Endothelial cell of umbilical vein (primary cell): ENCODE data around the gene GTF2IRD1. TPM values are rescaled to one million over a fixed set of nuclear protein-coding genes. Genes with fewer than 3 reads are reported as not detected.
A peak's percentile ranks its signal among the peaks of the same experiment; 100 is the strongest.

Experiments
- BruUV-seq: library from RNA; stranded (reverse); fragments of 400-500 nt; replicated peaks from 2 replicates; lab custom pipeline; 2021; lab: Mats Ljungman, UMichigan
- CTCF ChIA-PET: fragments of 300-600, 350-600 bp; sonication (Branson Sonifier 250); formaldehyde crosslinking; loops from one replicate; lab custom pipeline; 2021; ENCODE audit warnings: antibody characterized with exemption, inconsistent platforms; lab: Charles Lee
- POLR2A ChIA-PET: fragments of 300-600, 350-600 bp; sonication (Branson Sonifier 250); formaldehyde crosslinking; loops from one replicate; lab custom pipeline; 2021; ENCODE audit warnings: antibody characterized with exemption, inconsistent platforms; lab: Charles Lee
- DNase-seq: peaks from one replicate; pipeline ENCODE4 v3.0.0-alpha.2; 2011; ENCODE audit warnings: low read depth, low spot score
- FAIRE-seq: peaks from 2 replicates; lab custom pipeline; 2011; peaks lifted over from hg19 to GRCh38; lab: Jason Lieb, UNC
- H2AFZ ChIP-seq: 2 replicates; pipeline ENCODE4 v1.6.0; 2012; ENCODE audit warnings: low read depth, low read length, control low read depth, inconsistent platforms
- H3K27ac ChIP-seq: 2 replicates; pipeline ENCODE4 v1.5.1; 2011; ENCODE audit warnings: low read depth, mild to moderate bottlenecking, control low read depth, low read length, moderate library complexity; ENCODE audit not compliant: insufficient read depth
- H3K27me3 ChIP-seq, 2 experiments: 2 replicates each; pipeline versions ENCODE4 v1.6.0 to v1.6.1; 2011; ENCODE audit warnings: low read length in 2 of 2, mixed read lengths in 1 of 2; ENCODE audit not compliant: control insufficient read depth in 2 of 2, insufficient read depth in 2 of 2
- H3K36me3 ChIP-seq, 2 experiments: 2 replicates in 1 of 2; 3 replicates in 1 of 2; pipeline ENCODE4 v1.5.1; 2011; ENCODE audit warnings: low read length in 2 of 2, mild to moderate bottlenecking in 1 of 2, moderate library complexity in 1 of 2; ENCODE audit not compliant: control insufficient read depth in 2 of 2, insufficient read depth in 2 of 2; ENCODE audit errors: extremely low read depth in 1 of 2
- H3K4me1 ChIP-seq: 3 replicates; pipeline ENCODE4 v1.5.1; 2011; ENCODE audit warnings: mild to moderate bottlenecking, low read length; ENCODE audit not compliant: control insufficient read depth, insufficient read depth; ENCODE audit errors: extremely low read depth
- H3K4me2 ChIP-seq: 2 replicates; pipeline ENCODE4 v1.6.1; 2011; ENCODE audit warnings: low read length, control low read depth, mixed read lengths; ENCODE audit not compliant: insufficient read depth
- H3K4me3 ChIP-seq, 3 experiments: fragments of 200-600 bp in 1 of 3; sonication (generic), shearing (Covaris generic) in 1 of 3; replicated peaks in 1 of 3; 2 replicates each; pipeline ENCODE4 v1.5.1; 2011 to 2016; ENCODE audit warnings: control low read depth in 3 of 3, low read length in 3 of 3, mild to moderate bottlenecking in 2 of 3, inconsistent platforms in 1 of 3, low read depth in 1 of 3, moderate library complexity in 1 of 3; ENCODE audit not compliant: insufficient read depth in 1 of 3
- H3K79me2 ChIP-seq: 2 replicates; pipeline ENCODE4 v1.6.0; 2012; ENCODE audit warnings: low read length, inconsistent platforms; ENCODE audit not compliant: control insufficient read depth, insufficient read depth
- H3K9ac ChIP-seq: replicated peaks from 2 replicates; pipeline ENCODE3; 2011; ENCODE audit warnings: low read length, control low read depth; ENCODE audit not compliant: insufficient read depth; ENCODE audit errors: extremely low read depth
- H3K9me1 ChIP-seq: replicated peaks from 3 replicates; pipeline ENCODE4 v1.6.0; 2011; ENCODE audit warnings: mild to moderate bottlenecking, low read length; ENCODE audit not compliant: control insufficient read depth, insufficient read depth; ENCODE audit errors: extremely low read depth
- H3K9me3 ChIP-seq: replicated peaks from 2 replicates; pipeline ENCODE4 v1.5.1; 2012; ENCODE audit warnings: low read length, inconsistent platforms; ENCODE audit not compliant: control insufficient read depth, insufficient read depth
- H4K20me1 ChIP-seq: replicated peaks from 2 replicates; pipeline ENCODE3; 2011; ENCODE audit warnings: mild to moderate bottlenecking, low read length; ENCODE audit not compliant: control insufficient read depth, insufficient read depth; ENCODE audit errors: extremely low read depth
- CTCF ChIP-seq, 2 donors: IDR thresholded peaks; 1 replicate in 1 of 2; 2 replicates in 1 of 2; pipeline ENCODE4 v1.5.1; 2011; ENCODE audit warnings: low read length in 2 of 2, mild to moderate bottlenecking in 2 of 2, moderate library complexity in 2 of 2, control low read depth in 1 of 2, inconsistent platforms in 1 of 2, low read depth in 1 of 2; ENCODE audit not compliant: insufficient read depth in 1 of 2; ENCODE audit errors: extremely low read depth in 1 of 2
- JUN ChIP-seq: IDR thresholded peaks from 2 replicates; pipeline ENCODE4 v1.6.1; 2011; ENCODE audit warnings: borderline replicate concordance, low read depth; ENCODE audit not compliant: insufficient read length, insufficient read depth
- MYC ChIP-seq: IDR thresholded peaks from one replicate; pipeline ENCODE4 v1.6.1; 2011; ENCODE audit warnings: mild to moderate bottlenecking, low read depth, low read length
- POLR2A ChIP-seq: IDR thresholded peaks from 2 replicates; pipeline ENCODE4 v1.6.1; 2012; ENCODE audit warnings: low read depth, mild to moderate bottlenecking, control low read depth, low read length
- dilution Hi-C: fragments of 300-500 bp; cut with MboI; formaldehyde crosslinking; loops from one replicate; pipeline ENCODE4 v1.15.0; 2019; ENCODE audit warnings: low sequenced_read_pairs; ENCODE audit not compliant: extremely low pct_ligation_motif_present
- intact Hi-C: fragments of 100-400 bp; cut with micrococcal nuclease; formaldehyde crosslinking; loops from one replicate; pipeline ENCODE4 v1.10.0; 2022
- polyA plus RNA-seq, 4 experiments: library from polyadenylated mRNA; depleted of rRNA in 3 of 4; stranded (reverse) in 3 of 4; unstranded in 1 of 4; fragments of >200 nt; gene quantifications; 2 replicates each; pipeline versions ENCODE4 v1.2.1 to v1.2.3, GENCODE V29; 2011 to 2012; ENCODE audit warnings: missing spikeins in 1 of 4
- total RNA-seq: library from RNA; stranded (reverse); gene quantifications from 2 replicates; pipeline ENCODE4 v1.2.3, GENCODE V29; 2021
- TF ChIP-seq, protein P1 (sequence below): IDR thresholded peaks from 2 replicates; pipeline ENCODE4 v1.6.1; 2011; ENCODE audit not compliant: insufficient read depth, insufficient read length

GTF2IRD1 gene
- total and polyA plus RNA-seq, 2 donors (not counting 3 experiments of a cell fraction or from before 2014, with no cell fraction given) = 14.2 to 24.2 TPM

GRCh38 chr7:74542558-74543117 lies 88.9 kb downstream of the GTF2IRD1 start:
- CTCF ChIA-PET = no interaction called here
- no peak overlapping the region for H3K4me3 ChIP-seq
- intact Hi-C loops = no loop called here

GRCh38 chr7:74544706-74545469 lies 91.2 kb downstream of the GTF2IRD1 start:
- intact Hi-C loops = loop anchor here (1.0 kb wide), 2 partner anchors 95 to 128 kb away; no protein-coding TSS in a partner anchor
- peaks cover 0 to 7% of the 10 kb centered on the region in 2 experiments for H3K36me3 ChIP-seq

More at GRCh38 chr7:74542558-74543117, 88.9 kb downstream of the GTF2IRD1 start:
- dilution Hi-C loops = no loop called here
- no peak for TF ChIP-seq POLR2A
- TF ChIP-seq MYC = no peak
- TF ChIP-seq JUN = no peak
- Histone ChIP-seq H3K4me1 (no peaks in the 10 kb centered on the region), H3K27me3 (no peaks in the 10 kb centered on the region), H4K20me1 (no peaks in the 10 kb centered on the region), H3K9me1 (no peaks in the 10 kb centered on the region), H3K4me2 (no peak overlapping the region), H3K9ac (no peak overlapping the region), H3K36me3 (peaks cover 2 to 7% of the 10 kb centered on the region in 2 experiments), H3K79me2 (no peaks in the 10 kb centered on the region), H2AFZ (no peak overlapping the region), H3K27ac (no peak overlapping the region), H3K9me3 (no peaks in the 10 kb centered on the region)
- DNase-seq (no peak), FAIRE-seq (no peak)
- POLR2A ChIA-PET = no interaction called here
- BruUV-seq = no TSS peak

More at GRCh38 chr7:74544706-74545469, 91.2 kb downstream of the GTF2IRD1 start:
- peak; percentile 42 to 56 for TF ChIP-seq CTCF (IDR thresholded peaks at IDR 0.05; ENCODE audit: extremely low read depth in 1 of 2, insufficient read depth in 1 of 2, low read depth in 1 of 2, low read length in 2 of 2)
- TF ChIP-seq, protein P1, sequence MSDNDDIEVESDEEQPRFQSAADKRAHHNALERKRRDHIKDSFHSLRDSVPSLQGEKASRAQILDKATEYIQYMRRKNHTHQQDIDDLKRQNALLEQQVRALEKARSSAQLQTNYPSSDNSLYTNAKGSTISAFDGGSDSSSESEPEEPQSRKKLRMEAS = no peak
- FAIRE-seq (peak; percentile 81), DNase-seq (peak; percentile 22)
- Histone ChIP-seq H3K27ac (no peak overlapping the region), H4K20me1 (no peaks in the 10 kb centered on the region), H3K4me2 (no peak overlapping the region), H3K4me1 (no peaks in the 10 kb centered on the region), H3K9me1 (no peaks in the 10 kb centered on the region), H3K4me3 (no peak overlapping the region), H3K79me2 (no peaks in the 10 kb centered on the region), H3K27me3 (no peaks in the 10 kb centered on the region), H3K9ac (no peak overlapping the region), H3K9me3 (no peaks in the 10 kb centered on the region), H2AFZ (no peak overlapping the region)
- BruUV-seq = no TSS peak
- ChIA-PET POLR2A (no interaction called here), CTCF (interaction anchor here (1.4 to 1.6 kb wide), 3 partner anchors 21 to 127 kb away, joined by 3 to 7 read pairs (median 6); no protein-coding TSS in a partner anchor)
- dilution Hi-C loops = no loop called here
